K562 (cell line): ENCODE results near the gene C1QTNF12. TPM values are rescaled to one million over a fixed set of nuclear protein-coding genes. Genes with fewer than 3 reads are reported as not detected.

Experiments
- ARNT ChIP-seq, 2 experiments: fragments of 450-650 bp; IDR thresholded peaks; 2 replicates each; pipeline ENCODE4 v1.6.1; 2016; ENCODE audit warnings: mild to moderate bottlenecking in 1 of 2
- CBFA2T2 ChIP-seq: fragments of 450-650 bp; conservative IDR thresholded peaks from 2 replicates; pipeline ENCODE4 v1.6.1; 2017; ENCODE audit warnings: mild to moderate bottlenecking
- E2F6 ChIP-seq, 2 experiments: IDR thresholded peaks; 2 replicates each; pipeline ENCODE4 v1.6.1; 2011; ENCODE audit warnings: borderline replicate concordance in 1 of 2, control low read depth in 1 of 2, low read depth in 1 of 2, low read length in 1 of 2, mild to moderate bottlenecking in 1 of 2, mixed read lengths in 1 of 2, moderate library complexity in 1 of 2; ENCODE audit not compliant: insufficient read depth in 1 of 2, insufficient read length in 1 of 2, poor library complexity in 1 of 2, severe bottlenecking in 1 of 2; ENCODE audit errors: extremely low read depth in 1 of 2
- FOXM1 ChIP-seq, 2 experiments: fragments of 450-650 bp in 1 of 2; sonication (generic) in 1 of 2; formaldehyde crosslinking in 1 of 2; IDR thresholded peaks; 2 replicates each; pipeline versions ENCODE4 v1.6.1 to v1.9.0; 2017 to 2022; ENCODE audit warnings: low read depth in 2 of 2, mild to moderate bottlenecking in 2 of 2, missing genetic modification reagents in 1 of 2, moderate library complexity in 1 of 2
- POLR2G ChIP-seq: fragments of 200-400 bp; formaldehyde crosslinking; IDR thresholded peaks from 2 replicates; pipeline ENCODE4 v1.6.1; 2017; ENCODE audit warnings: low read depth, mild to moderate bottlenecking, antibody characterized with exemption, low read length, moderate library complexity
- RB1 ChIP-seq: fragments of 450-650 bp; IDR thresholded peaks from 2 replicates; pipeline ENCODE4 v1.6.1; 2017; ENCODE audit warnings: low read depth, mild to moderate bottlenecking
- RBM34 ChIP-seq: fragments of 200-400 bp; formaldehyde crosslinking; IDR thresholded peaks from 2 replicates; pipeline ENCODE4 v1.6.1; 2018; ENCODE audit warnings: low read length, borderline replicate concordance; ENCODE audit not compliant: insufficient read depth
- RUNX1 ChIP-seq: sonication (generic); IDR thresholded peaks from 2 replicates; pipeline ENCODE4 v1.6.1; 2016; ENCODE audit warnings: antibody characterized with exemption, low read depth
- TFAP4 ChIP-seq: sonication (generic); formaldehyde crosslinking; IDR thresholded peaks from 2 replicates; pipeline ENCODE4 v1.8.0; 2022; ENCODE audit warnings: missing genetic modification reagents, mild to moderate bottlenecking, moderate library complexity, borderline replicate concordance
- TGIF2 ChIP-seq: sonication (generic); formaldehyde crosslinking; IDR thresholded peaks from 2 replicates; pipeline ENCODE4 v1.8.1; 2022; ENCODE audit warnings: mild to moderate bottlenecking, missing genetic modification reagents, moderate library complexity
- USF1 ChIP-seq: sonication (generic); formaldehyde crosslinking; IDR thresholded peaks from 2 replicates; pipeline ENCODE4 v1.9.0; 2022; ENCODE audit warnings: mild to moderate bottlenecking, missing genetic modification reagents
- ZBTB1 ChIP-seq: sonication (generic); formaldehyde crosslinking; IDR thresholded peaks from 2 replicates; pipeline ENCODE4 v1.8.1; 2023; ENCODE audit warnings: missing genetic modification reagents, low read depth, mild to moderate bottlenecking, borderline replicate concordance
- ZBTB2 ChIP-seq: fragments of 450-650 bp; IDR thresholded peaks from 2 replicates; pipeline ENCODE4 v1.6.1; 2016; ENCODE audit warnings: antibody characterized with exemption
- ZBTB33 ChIP-seq: sonication (generic); formaldehyde crosslinking; IDR thresholded peaks from 2 replicates; pipeline ENCODE4 v1.8.1; 2023; ENCODE audit warnings: mild to moderate bottlenecking, missing genetic modification reagents
- ZBTB7A ChIP-seq: IDR thresholded peaks from 2 replicates; pipeline ENCODE4 v1.6.1; 2011; ENCODE audit warnings: low read depth, mild to moderate bottlenecking, low read length, moderate library complexity, borderline replicate concordance; ENCODE audit not compliant: control insufficient read depth
- ZFX ChIP-seq: sonication (generic); formaldehyde crosslinking; IDR thresholded peaks from 2 replicates; pipeline ENCODE4 v1.8.0; 2022; ENCODE audit warnings: mild to moderate bottlenecking, missing genetic modification reagents, moderate library complexity
- ZNF184 ChIP-seq: sonication (generic); formaldehyde crosslinking; IDR thresholded peaks from 2 replicates; pipeline ENCODE4 v1.5.0; 2020; ENCODE audit warnings: missing genetic modification reagents
- ZNF696 ChIP-seq: fragments of 250-450 bp; sonication (Bioruptor Pico); conservative IDR thresholded peaks from 2 replicates; pipeline ENCODE4 v1.4.0; 2020; ENCODE audit warnings: mild to moderate bottlenecking, moderate library complexity
- polyA plus RNA-seq, 8 experiments: library from polyadenylated mRNA; depleted of rRNA in 4 of 8; stranded (reverse) in 5 of 8; unstranded in 3 of 8; fragments of >200 nt; fragmentation: Nextera tagmentation in 2 of 8; fragmentation: Illumina TruSeq in 1 of 8; extraction: Ambion mirVana in 2 of 8; extraction: Trizol in 1 of 8; gene quantifications; 2 replicates each; pipeline versions ENCODE4 v1.2.1 to v1.2.3, GENCODE V29; 2011 to 2014; ENCODE audit warnings: inconsistent platforms in 1 of 8, missing spikeins in 1 of 8
- total RNA-seq, 7 experiments: library from RNA; depleted of rRNA in 6 of 7; stranded (reverse); fragments of >200 nt in 6 of 7; fragmentation: Illumina TruSeq in 2 of 7; extraction: Trizol in 2 of 7; gene quantifications; 2 replicates each; pipeline versions ENCODE4 v1.2.1 to v1.2.3, GENCODE V29; 2011 to 2021; ENCODE audit warnings: low replicate concordance in 1 of 7

Gene C1QTNF12
- total and polyA plus RNA-seq, 9 of the 15 experiments (the other 6 are each of a cell fraction or from before 2014, with no cell fraction given) = 0.11 to 4.3 (median 0.93) TPM; not detected in 3

- TF ChIP-seq ZBTB1 (no peak), FOXM1 (IDR thresholded peaks at IDR 0.05; ENCODE audit: low read depth) (no peak), FOXM1 (CRISPR knock-in tag; IDR thresholded peaks at IDR 0.05; ENCODE audit: low read depth) (0 out of 2 replicates have a peak, but pooled peaks have one; percentile 42), ZBTB2 (0 out of 2 replicates have a peak, but pooled peaks have one; percentile 38), RBM34 (no peak), TGIF2 (CRISPR knock-in tag) (no peak), E2F6 (IDR thresholded peaks at IDR 0.05; ENCODE audit: borderline replicate concordance in 1 of 2, extremely low read depth in 1 of 2, insufficient read depth in 1 of 2, insufficient read length in 1 of 2, low read depth in 1 of 2, low read length in 1 of 2, poor library complexity in 1 of 2, severe bottlenecking in 1 of 2) (peak in 1 of 2 experiments; percentile 47), TFAP4 (CRISPR knock-in tag) (peak; percentile 49; the same call in 1 of the 2 replicates), RUNX1 (0 out of 2 replicates have a peak, but pooled peaks have one; percentile 29), ZFX (CRISPR knock-in tag) (0 out of 2 replicates have a peak, but pooled peaks have one; percentile 31), ZBTB7A (peak; percentile 52; the same call in 1 of the 2 replicates), ARNT (IDR thresholded peaks at IDR 0.05) (no peak), USF1 (CRISPR knock-in tag) (0 out of 2 replicates have a peak, but pooled peaks have one; percentile 20), ZNF184 (CRISPR knock-in tag) (no peak), CBFA2T2 (0 out of 2 replicates have a peak, but pooled peaks have one; percentile 18), RB1 (0 out of 2 replicates have a peak, but pooled peaks have one; percentile 18), ZBTB33 (peak; percentile 58; the same call in 1 of the 2 replicates), POLR2G (0 out of 2 replicates have a peak, but pooled peaks have one; percentile 16), ZNF696 (CRISPR knock-in tag) (no peak)
Observed at GRCh38 chr1:1203561-1204424, 42.7 kb downstream of the C1QTNF12 start (continued).
